Spleen (tissue), 7 donors: Measurements from ENCODE around the gene ADD2.

Experiments used
- CTCF ChIP-seq, 11 experiments: fragments of 200-600 bp in 7 of 11; fragments of 450-650 bp in 4 of 11; sonication (generic) in 4 of 11; IDR thresholded peaks in 8 of 11; conservative IDR thresholded peaks in 3 of 11; 1 replicate in 7 of 11; 2 replicates in 4 of 11; pipeline versions ENCODE4 v1.4.0 to v1.8.0; 2016 to 2021; ENCODE audit warnings: antibody characterized with exemption in 11 of 11, inconsistent platforms in 4 of 11, mild to moderate bottlenecking in 1 of 11
- POLR2A ChIP-seq, 3 donors: fragments of 450-650 bp; IDR thresholded peaks; one replicate each; pipeline ENCODE4 v1.5.1; 2017; ENCODE audit warnings: antibody characterized with exemption in 3 of 3, mild to moderate bottlenecking in 1 of 3
- donor health status: DM: no; HTN: no; CAD: no; lungs with moderate emphysema.
- donor health status: DM: no; HTN: no; CAD: no.
- donor health status: DM: no; HTN: no; CAD: no.

GRCh38 chr2:70656421-70657010 lies 111.5 kb downstream of the ADD2 start:
- TF ChIP-seq POLR2A (IDR thresholded peaks at IDR 0.05), result no peak
- TF ChIP-seq CTCF (IDR thresholded peaks at IDR 0.05 in 8 of 11, conservative IDR thresholded peaks at IDR 0.05 in 3 of 11), result no peak
